A549 (cell line): ENCODE results near the gene SMARCA4. TPM values are rescaled to one million over a fixed set of nuclear protein-coding genes. Genes with fewer than 3 reads are reported as not detected.

Source experiments
- ATAC-seq, 2 experiments: fragments of 200-7000 bp in 1 of 2; fragments of >200 bp in 1 of 2; cut with Nextera tagmentation in 1 of 2; cut with Tn5 transposase in 1 of 2; 3 replicates each; pipeline versions ENCODE4 v1.8.0 to v1.9.1; 2018 to 2020; ENCODE audit warnings: mild to moderate bottlenecking in 1 of 2, moderate library complexity in 1 of 2
- CTCF ChIA-PET: fragments of 300-600 bp; sonication (Branson Sonifier 250); formaldehyde crosslinking; extraction: SDS; loops from one replicate; lab custom pipeline; 2021; ENCODE audit warnings: antibody characterized with exemption, inconsistent platforms; lab: Yijun Ruan, JAX
- POLR2A ChIA-PET: fragments of 350-600 bp; formaldehyde crosslinking; extraction: SDS; loops from one replicate; lab custom pipeline; 2021; ENCODE audit warnings: antibody characterized with exemption, inconsistent platforms; lab: Yijun Ruan, JAX
- DNase-seq, 2 experiments: peaks; one replicate each; pipeline versions ENCODE4 v3.0.0 to v3.0.0-alpha.2; 2011 to 2016; ENCODE audit warnings: low read depth in 1 of 2, low spot score in 1 of 2
- FAIRE-seq: peaks from 2 replicates; lab custom pipeline; 2011; peaks lifted over from hg19 to GRCh38; lab: Jason Lieb, UNC
- H3K27ac ChIP-seq, 2 experiments: fragments of >200 bp; sonication (Bioruptor Twin); formaldehyde crosslinking; 3 replicates each; pipeline ENCODE4 v1.5.1; 2016 to 2017
- H3K4me1 ChIP-seq: fragments of >200 bp; sonication (Bioruptor Twin); formaldehyde crosslinking; 3 replicates; pipeline ENCODE4 v1.6.1; 2016
- H3K4me2 ChIP-seq: fragments of >200 bp; sonication (Bioruptor Twin); formaldehyde crosslinking; 3 replicates; pipeline ENCODE4 v1.6.1; 2016
- H3K4me3 ChIP-seq: fragments of >200 bp; sonication (Bioruptor Twin); formaldehyde crosslinking; 3 replicates; pipeline ENCODE4 v1.5.1; 2016
- H3K9me3 ChIP-seq: fragments of >200 bp; sonication (Bioruptor Twin); formaldehyde crosslinking; 3 replicates; pipeline ENCODE4 v1.6.1; 2016
- ATOH8 ChIP-seq: fragments of 250-450 bp; sonication (Bioruptor Pico); IDR thresholded peaks from 2 replicates; pipeline ENCODE4 v1.5.0; 2020; ENCODE audit warnings: low read depth, mild to moderate bottlenecking, moderate library complexity
- CEBPB ChIP-seq, 2 experiments: fragments of >200 bp in 1 of 2; sonication (Bioruptor Twin) in 1 of 2; formaldehyde crosslinking in 1 of 2; IDR thresholded peaks; 2 replicates each; pipeline ENCODE4 v1.6.1; 2012 to 2016
- CHD2 ChIP-seq: fragments of 150-350 bp; IDR thresholded peaks from 2 replicates; pipeline ENCODE4 v1.6.1; 2014; ENCODE audit warnings: low read length; ENCODE audit not compliant: partially characterized antibody
- E2F6 ChIP-seq: IDR thresholded peaks from 2 replicates; pipeline ENCODE4 v1.6.1; 2012; ENCODE audit warnings: low read depth, borderline replicate concordance
- FOXS1 ChIP-seq: fragments of 250-450 bp; sonication (Bioruptor Pico); IDR thresholded peaks from 2 replicates; pipeline ENCODE4 v1.5.0; 2020; ENCODE audit warnings: mild to moderate bottlenecking, moderate library complexity
- HES2 ChIP-seq: fragments of >200 bp; sonication (Bioruptor Twin); formaldehyde crosslinking; IDR thresholded peaks from 2 replicates; pipeline ENCODE4 v1.6.1; 2016
- HMGXB4 ChIP-seq: fragments of 250-450 bp; sonication (Bioruptor Pico); IDR thresholded peaks from 2 replicates; pipeline ENCODE4 v1.5.0; 2021; ENCODE audit warnings: mild to moderate bottlenecking, moderate library complexity, borderline replicate concordance
- JUN ChIP-seq, 2 experiments: fragments of >200 bp; sonication (Bioruptor Twin); formaldehyde crosslinking; IDR thresholded peaks; 2 replicates in 1 of 2; 3 replicates in 1 of 2; pipeline ENCODE4 v1.6.1; 2016 to 2017
- JUNB ChIP-seq: fragments of >200 bp; sonication (Bioruptor Twin); formaldehyde crosslinking; IDR thresholded peaks from 2 replicates; pipeline ENCODE4 v1.6.1; 2016
- PBX3 ChIP-seq: IDR thresholded peaks from 2 replicates; pipeline ENCODE4 v1.6.1; 2012
- RARB ChIP-seq: fragments of 250-450 bp; sonication (Bioruptor Pico); IDR thresholded peaks from 2 replicates; pipeline ENCODE4 v1.8.0; 2021; ENCODE audit warnings: mild to moderate bottlenecking, moderate library complexity
- RCOR1 ChIP-seq: fragments of 150-350 bp; IDR thresholded peaks from 2 replicates; pipeline ENCODE4 v1.6.1; 2014; ENCODE audit warnings: antibody characterized with exemption, low read length, low read depth
- RNF2 ChIP-seq: fragments of 200-600 bp; sonication (generic); IDR thresholded peaks from 2 replicates; pipeline ENCODE4 v1.6.1; 2016; ENCODE audit warnings: low read depth, mild to moderate bottlenecking, antibody characterized with exemption, moderate library complexity, borderline replicate concordance
- TFCP2L1 ChIP-seq: fragments of 250-450 bp; sonication (Bioruptor Pico); IDR thresholded peaks from 2 replicates; pipeline ENCODE4 v1.5.0; 2021; ENCODE audit warnings: mild to moderate bottlenecking
- TP53 ChIP-seq: fragments of 250-450 bp; sonication (Bioruptor Pico); IDR thresholded peaks from 2 replicates; pipeline ENCODE4 v1.5.0; 2021; ENCODE audit warnings: mild to moderate bottlenecking, moderate library complexity
- USF2 ChIP-seq: fragments of 450-650 bp; IDR thresholded peaks from 2 replicates; pipeline ENCODE4 v1.6.1; 2014; ENCODE audit warnings: antibody characterized with exemption
- ZFP36 ChIP-seq: fragments of 450-650 bp; IDR thresholded peaks from 2 replicates; pipeline ENCODE4 v1.6.1; 2014; ENCODE audit warnings: borderline replicate concordance; ENCODE audit not compliant: partially characterized antibody
- ZNF302 ChIP-seq: fragments of 250-450 bp; sonication (Bioruptor Pico); IDR thresholded peaks from 2 replicates; pipeline ENCODE4 v1.9.0; 2021; ENCODE audit warnings: inconsistent platforms, mild to moderate bottlenecking, moderate library complexity
- WGBS: methylation state at CpG from one replicate; pipeline ENCODE4 v1.1.6; 2017; ENCODE audit errors: missing lambda C conversion rate; 5-methylcytosine and 5-hydroxymethylcytosine counted together
- polyA plus RNA-seq, 4 experiments: library from polyadenylated mRNA; depleted of rRNA in 3 of 4; stranded (reverse); fragments of >200 nt; fragmentation: RNase III in 1 of 4; extraction: RNeasy Plus Mini Kit Qiagen cat#74134 plus additional on column Dnase treatment in 1 of 4; gene quantifications; 2 replicates in 3 of 4; 3 replicates in 1 of 4; pipeline ENCODE4 v1.2.3, GENCODE V29; 2011 to 2017

Gene SMARCA4
- polyA plus RNA-seq, 2 of the 4 experiments (the other 2 are of a cell fraction), result 8.1 to 11.9 TPM

- TF ChIP-seq USF2 (no peak), ZNF302 (no peak)
Observed at GRCh38 chr19:11018179-11018578, 57.3 kb downstream of the SMARCA4 start (continued).

GRCh38 chr19:11018763-11019162 is 57.9 kb downstream of the SMARCA4 start:
- 92% methylated on average over 4 of the region's 13 CpGs for whole genome bisulfite sequencing
- Histone ChIP-seq H3K4me2 (no peak overlapping the region), H3K27ac (no peak overlapping the region), H3K4me3 (no peak overlapping the region), H3K9me3 (no peaks in the 10 kb centered on the region), H3K4me1 (no peaks in the 10 kb centered on the region)
- no peak for FAIRE-seq
- ChIA-PET CTCF (no interaction called here), POLR2A (no interaction called here)
- TF ChIP-seq TFCP2L1 (CRISPR knock-in tag), result no peak
- no peak for TF ChIP-seq TP53 (CRISPR knock-in tag)
- no peak for TF ChIP-seq RCOR1
- no peak for TF ChIP-seq ZFP36
- TF ChIP-seq ATOH8, result no peak
- no peak for TF ChIP-seq RNF2
- no peak for TF ChIP-seq JUNB
- no peak for ATAC-seq
- no peak for DNase-seq

- 100% methylated on average over 14 of the region's 21 CpGs for WGBS
- Histone ChIP-seq H3K27ac (no peak overlapping the region), H3K9me3 (no peaks in the 10 kb centered on the region), H3K4me2 (no peak overlapping the region), H3K4me1 (no peaks in the 10 kb centered on the region), H3K4me3 (no peak overlapping the region)
- POLR2A ChIA-PET, result no interaction called here
- ATAC-seq (no peak), DNase-seq (no peak), FAIRE-seq (no peak)
- CTCF ChIA-PET, result interaction anchor here (3.8 kb wide), 1 partner anchor 16 kb away, joined by 17 read pairs; no protein-coding TSS in a partner anchor
- TF ChIP-seq PBX3, result no peak
- TF ChIP-seq RNF2, result no peak
- no peak for TF ChIP-seq HES2
- no peak for TF ChIP-seq E2F6
- TF ChIP-seq JUN (IDR thresholded peaks at IDR 0.05), result no peak
- no peak for TF ChIP-seq RCOR1
- no peak for TF ChIP-seq CEBPB (IDR thresholded peaks at IDR 0.05)
- TF ChIP-seq CHD2, result no peak
- no peak for TF ChIP-seq RARB (CRISPR knock-in tag)
- TF ChIP-seq TP53 (CRISPR knock-in tag), result no peak
- no peak for TF ChIP-seq HMGXB4 (CRISPR knock-in tag)
- no peak for TF ChIP-seq TFCP2L1 (CRISPR knock-in tag)
- no peak for TF ChIP-seq FOXS1 (CRISPR knock-in tag)
Observed at GRCh38 chr19:11019262-11019661, 58.4 kb downstream of the SMARCA4 start.
